OCI-M2 (cell line): ENCODE data around the gene ZMYND19.
"Not testable (repeated sequence)": the region's sequence is repeated elsewhere in the genome, so short reads cannot be mapped to it uniquely, and the experiment has no call there.

Experiments
- DNase-seq: peaks from one replicate; lab custom pipeline; 2025; ENCODE audit not compliant: unreplicated experiment; lab: John Stamatoyannopoulos, UW

ZMYND19 gene

DNA sequence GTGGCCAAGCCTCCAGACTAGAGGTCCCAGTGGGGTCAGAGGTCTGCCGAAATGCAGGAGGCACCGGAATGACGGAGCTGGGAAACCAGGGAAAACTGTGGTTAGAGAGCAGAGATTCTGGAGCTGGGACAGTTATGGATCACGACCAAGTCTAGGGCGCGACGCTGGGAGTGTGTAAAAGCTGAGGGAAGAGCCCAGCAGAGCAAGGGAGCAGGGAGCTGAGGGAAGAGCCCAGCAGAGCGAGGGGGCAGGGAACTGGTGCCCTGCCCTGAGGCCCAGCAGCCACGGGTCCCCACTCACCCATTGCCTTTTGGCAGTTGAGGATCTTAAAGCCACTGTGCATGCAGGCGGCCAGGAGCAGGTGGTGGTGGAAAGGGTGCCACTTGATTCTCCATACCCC lies 26.2 kb downstream of the ZMYND19 start:
- no peak for DNase-seq

DNA sequence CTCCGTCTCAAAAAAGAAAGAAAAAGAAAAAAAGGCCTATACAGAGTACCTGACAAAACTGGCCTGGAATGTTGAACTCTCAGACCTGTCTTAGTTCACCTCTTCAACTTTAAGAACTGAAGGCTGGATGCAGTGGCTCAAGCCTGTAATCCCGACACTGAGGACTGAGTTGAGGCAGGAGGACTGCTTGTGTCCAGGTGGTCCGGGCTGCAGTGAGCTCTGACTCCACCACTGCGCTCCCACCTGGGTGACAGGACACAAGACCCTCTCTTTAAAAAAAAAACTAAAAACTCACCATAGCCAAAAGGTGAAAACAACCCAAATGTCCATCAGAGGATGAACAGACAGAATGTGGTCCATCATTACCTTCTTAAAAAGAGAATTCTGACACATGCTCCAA lies 32.2 kb downstream of the ZMYND19 start:
- no peak for DNase-seq

DNA sequence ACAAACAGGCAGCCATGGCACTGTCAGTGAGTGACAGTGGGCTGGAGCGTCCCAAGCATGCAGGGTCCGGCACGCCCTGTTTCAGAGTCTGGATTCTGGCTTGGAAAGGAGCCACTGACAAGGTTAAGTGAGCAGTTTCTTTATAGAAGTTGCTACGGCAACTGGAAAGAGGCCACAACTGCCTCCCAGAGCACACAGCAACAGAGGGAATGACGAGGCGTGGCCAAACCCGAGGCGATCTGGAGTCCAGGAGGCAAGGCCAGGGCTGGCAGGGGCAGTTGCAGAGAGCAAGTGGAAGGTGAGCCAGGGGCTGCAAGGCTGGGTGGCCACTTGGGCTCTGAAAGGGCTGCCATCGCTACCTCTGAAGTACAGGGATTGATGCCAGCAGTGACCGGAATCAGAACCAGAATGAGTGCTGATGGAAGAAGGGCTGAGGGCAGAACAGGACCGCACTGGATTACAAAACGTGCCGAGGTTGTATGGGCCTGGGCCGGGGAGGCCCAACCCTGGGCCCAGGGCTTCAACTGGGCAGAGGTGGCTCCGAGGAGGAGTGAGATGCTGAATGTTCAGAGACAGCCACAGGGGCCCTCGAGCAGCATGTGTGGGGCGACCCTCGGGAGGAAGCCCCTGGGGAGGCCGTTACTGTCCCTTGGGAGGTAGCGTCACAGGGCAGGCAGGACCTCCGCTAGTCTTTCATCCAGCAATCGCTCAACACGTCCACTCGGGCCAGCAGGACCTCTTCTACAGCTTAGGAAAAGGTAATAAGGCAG lies 34.1 kb downstream of the ZMYND19 start:
- no peak for DNase-seq

DNA sequence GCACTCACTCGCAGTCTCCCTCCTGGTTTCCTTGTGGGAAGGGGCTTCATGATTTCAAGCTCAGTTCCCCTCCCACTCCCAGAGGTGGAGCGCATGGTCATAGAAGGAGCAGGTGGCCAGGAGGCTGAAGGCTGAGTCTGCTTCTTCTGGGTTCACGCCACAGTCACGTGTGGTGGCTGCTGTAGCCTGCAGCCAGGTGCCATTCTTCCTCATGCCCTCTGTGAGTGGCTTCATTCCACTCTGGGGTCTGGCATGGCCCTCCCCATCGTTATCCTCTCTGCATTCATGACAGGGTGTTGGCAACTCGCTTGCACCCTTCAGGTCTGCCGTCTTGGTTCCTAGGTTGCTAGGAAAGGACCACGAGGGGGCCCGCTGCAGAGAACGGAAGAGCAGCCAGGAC lies 35.1 kb downstream of the ZMYND19 start:
- DNase-seq = no peak

DNA sequence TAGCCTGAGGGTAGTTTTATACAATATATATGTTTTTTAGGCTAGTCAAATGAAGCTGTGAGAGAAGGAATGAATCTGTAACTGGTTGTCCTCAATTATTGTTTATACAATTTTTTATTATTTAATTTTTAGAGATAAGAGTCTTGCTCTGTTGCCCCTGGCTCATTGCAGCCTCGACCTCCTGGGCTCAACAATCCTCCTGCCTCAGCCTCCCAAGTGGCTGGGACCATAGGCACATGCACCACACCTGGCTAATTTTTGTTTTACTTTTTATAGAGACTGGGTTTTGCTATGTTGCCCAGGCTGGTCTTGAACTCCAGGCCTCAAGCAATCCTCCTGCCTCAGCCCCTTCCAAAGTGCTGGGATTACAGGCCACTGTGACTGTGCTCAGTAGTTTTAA lies 36.0 kb downstream of the ZMYND19 start:
- DNase-seq = no peak

DNA sequence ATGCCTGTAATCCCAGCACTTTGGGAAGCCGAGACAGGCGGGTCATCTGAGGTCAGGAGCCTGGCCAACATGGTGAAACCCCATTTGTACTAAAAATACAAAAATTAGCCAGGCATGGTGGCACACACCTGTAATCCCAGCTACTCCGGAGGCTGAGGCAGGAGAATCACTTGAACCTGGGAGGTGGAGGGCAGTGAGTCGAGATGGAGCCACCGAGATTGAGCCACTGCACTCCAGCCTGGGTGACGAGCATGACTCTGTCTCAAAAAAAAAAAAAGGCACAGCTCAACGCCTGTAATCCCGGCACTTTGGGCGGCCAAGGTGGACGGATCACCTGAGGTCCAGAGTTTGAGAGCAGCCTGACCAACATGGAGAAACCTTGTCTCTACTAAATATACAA lies 36.7 kb downstream of the ZMYND19 start:
- DNase-seq = not testable (repeated sequence)

GRCh38 chr9:137552022-137552768 lies 38.1 kb downstream of the ZMYND19 start:
- no peak for DNase-seq

DNA sequence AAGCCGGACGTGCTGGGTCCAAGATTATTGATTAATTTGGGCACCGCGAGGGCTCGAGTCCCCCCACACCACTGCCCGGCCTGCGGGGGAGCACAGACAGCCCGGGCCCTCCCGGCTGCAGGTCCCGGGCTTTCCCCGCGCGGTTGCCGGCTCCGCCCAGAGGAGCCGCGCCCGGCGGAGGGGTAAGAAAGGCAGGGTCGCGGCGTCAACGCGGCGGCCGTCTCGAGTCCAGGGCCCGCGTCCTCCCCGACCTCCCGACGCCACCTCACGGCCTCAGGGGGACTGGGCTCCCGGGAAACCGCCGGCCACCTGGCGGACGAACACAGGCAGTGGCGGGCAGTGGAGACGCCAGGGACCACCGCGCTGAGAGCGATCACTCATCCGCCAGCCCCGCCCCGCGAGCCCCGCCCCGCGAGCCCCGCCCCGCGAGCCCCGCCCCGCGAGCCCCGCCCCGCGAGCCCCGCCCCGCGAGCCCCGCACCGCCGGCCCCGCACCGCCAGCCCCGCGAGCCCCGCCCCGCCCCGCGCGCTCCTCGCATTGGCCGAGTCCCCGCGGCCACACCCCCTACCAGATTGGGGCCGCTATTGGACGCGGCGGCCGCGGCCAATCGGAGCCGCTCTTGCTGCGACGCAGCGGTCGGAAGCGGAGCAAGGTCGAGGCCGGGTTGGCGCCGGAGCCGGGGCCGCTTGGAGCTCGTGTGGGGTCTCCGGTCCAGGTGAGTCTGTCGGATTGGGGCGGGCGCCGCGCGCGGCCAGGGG lies 38.9 kb downstream of the ZMYND19 start, which contains the start of gene MRPL41:
Gene MRPL41, plus strand, starts transcription at position 616 of the 758 bp plus-strand sequence. CDS start 203 bp downstream, outside the sequence.
- DNase-seq = no peak

DNA sequence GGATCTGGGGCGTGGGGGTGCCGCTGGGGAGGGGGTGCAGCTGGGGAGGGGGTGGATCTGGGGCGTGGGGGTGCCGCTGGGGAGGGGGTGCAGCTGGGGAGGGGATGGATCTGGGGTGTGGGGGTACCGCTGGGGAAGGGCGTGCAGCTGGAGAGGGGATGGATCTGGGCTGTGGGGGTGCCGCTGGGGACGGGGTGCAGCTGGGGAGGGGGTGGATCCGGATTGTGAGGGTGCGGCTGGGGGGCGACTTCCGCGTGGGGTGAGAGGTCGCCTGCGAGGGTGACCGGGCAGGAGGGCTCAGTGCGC lies 39.4 kb downstream of the ZMYND19 start:
- not testable (repeated sequence) for DNase-seq

- no peak for DNase-seq
These were observed 40.1 kb downstream of the ZMYND19 start, which contains the start of gene PNPLA7 for GRCh38 chr9:137550231-137550621. TSS of gene PNPLA7 (minus strand) at chr9:137550402. CDS start at chr9:137550197, 205 bp downstream.

GRCh38 chr9:137547687-137548543 lies 42.4 kb downstream of the ZMYND19 start:
- no peak for DNase-seq

DNA sequence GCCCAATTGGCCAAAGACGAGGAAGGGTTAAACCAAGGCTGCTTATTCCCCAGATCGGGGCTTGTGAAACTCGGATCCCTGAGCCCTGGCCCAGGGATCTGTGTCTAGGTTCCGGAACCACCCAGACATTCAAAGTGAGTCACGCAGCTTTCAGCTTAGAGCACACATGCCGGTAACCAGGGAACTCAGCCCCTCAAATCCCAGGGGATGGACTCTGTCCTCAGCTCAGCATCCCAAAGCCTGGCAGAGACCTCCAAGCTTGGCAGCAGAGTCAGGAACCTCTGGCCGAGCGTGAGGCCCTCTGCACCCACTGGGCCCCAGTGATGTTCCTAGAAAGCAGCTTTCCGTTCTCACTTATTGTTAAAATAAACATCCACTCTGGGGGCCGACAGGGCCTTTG lies 45.2 kb downstream of the ZMYND19 start:
- no peak for DNase-seq

GRCh38 chr9:137544176-137544760 lies 46.0 kb downstream of the ZMYND19 start:
- DNase-seq = no peak

DNA sequence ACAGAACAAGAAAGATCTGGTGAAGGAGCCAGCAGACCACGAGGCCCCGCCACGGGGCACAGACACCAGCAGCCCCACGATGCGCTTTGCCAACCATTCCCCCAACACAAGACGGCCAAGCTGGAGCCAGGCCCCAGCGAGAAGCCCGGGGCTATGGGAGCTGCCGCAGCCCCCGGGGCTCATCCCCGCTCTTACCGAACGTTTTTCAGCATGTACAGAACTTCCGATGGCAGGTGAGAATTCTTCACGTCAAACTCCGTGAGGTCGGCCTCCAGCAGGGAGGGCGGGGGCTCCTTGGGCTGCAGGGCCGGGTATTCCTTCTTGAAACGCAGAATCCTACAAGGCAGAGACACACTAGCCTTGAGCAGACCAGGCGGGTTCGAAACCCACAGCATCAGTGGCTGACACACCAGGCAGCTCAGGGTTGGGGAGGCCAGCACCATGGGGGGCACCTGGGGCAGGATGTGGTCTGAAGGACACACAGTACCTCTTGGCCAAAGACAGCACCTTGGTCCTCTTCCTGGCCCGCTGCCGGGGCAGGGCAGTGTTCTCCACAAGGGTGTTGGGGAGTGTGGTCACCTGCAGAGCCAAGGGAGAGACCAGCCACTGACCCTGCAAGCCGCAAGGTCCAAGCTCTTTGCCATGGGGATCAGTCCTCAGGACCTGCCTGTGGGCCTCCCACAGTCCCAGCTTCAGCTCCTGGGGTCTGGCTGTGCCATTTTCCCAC lies 46.9 kb downstream of the ZMYND19 start:
- DNase-seq = no peak

DNA sequence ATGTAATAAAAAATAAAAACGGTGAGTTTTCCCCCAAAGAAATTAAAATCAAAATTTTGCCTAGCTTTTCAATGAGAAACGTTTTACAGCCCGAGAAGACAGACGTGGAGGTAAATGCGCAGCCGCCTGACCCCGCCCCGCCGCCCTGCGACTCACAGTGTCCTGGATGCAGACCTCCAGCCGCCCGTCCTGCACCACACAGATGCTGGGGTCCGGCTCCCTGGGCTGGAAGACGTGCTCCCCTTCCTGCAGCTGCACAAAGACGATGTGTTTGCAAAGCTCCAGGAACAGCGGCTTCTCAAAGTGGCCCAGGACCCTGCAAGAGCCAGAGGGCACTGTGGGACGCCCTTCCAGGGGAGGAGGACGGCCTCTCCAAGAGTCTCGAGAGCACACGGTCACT lies 47.8 kb downstream of the ZMYND19 start:
- no peak for DNase-seq

DNA sequence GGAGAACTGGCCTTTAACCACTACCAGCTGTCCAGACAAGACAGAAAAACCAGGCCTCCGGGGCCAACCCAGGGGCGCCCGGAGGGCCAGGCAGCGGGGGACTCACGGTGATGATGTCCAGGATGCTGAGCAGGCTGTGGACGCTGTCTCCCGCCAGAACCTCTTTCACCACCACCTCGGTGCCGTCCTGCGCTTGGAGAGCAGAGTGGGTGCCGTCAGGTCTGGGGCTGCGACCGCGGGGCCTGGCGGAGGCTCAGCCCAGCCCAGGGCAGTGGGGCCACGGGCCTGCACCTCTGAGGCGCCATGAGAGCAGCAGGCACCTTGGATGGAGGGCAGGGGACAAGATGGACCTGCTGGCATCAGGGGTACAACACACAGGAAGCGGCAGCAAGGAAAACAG lies 49.8 kb downstream of the ZMYND19 start:
- no peak for DNase-seq

- DNase-seq = no peak
These were observed 52.3 kb downstream of the ZMYND19 start for GRCh38 chr9:137538058-137538457.

DNA sequence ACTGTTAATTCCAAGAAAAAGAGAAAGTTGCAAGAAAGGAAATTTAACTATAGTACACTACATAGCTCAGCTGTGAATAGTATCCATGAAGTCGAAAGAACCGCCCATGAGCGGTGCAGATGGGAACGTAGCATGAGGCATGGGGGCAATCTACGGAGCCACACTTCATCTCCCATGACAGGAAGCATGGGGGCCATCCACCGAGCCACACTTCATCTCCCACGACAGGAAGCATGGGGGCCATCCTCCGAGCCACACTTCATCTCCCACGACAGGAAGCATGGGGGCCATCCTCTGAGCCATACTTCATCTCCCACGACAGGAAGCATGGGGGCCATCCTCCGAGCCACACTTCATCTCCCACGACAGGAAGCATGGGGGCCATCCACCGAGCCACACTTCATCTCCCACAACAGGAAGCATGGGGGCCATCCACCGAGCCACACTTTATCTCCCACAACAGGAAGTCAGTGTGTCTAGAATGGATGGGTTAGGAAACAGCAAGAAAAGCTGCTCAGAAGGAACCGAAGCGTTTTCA lies 53.6 kb downstream of the ZMYND19 start:
- DNase-seq = not testable (repeated sequence)

GRCh38 chr9:137535120-137535428 lies 55.2 kb downstream of the ZMYND19 start:
- no peak for DNase-seq
